NCI-H345 treated with DMSO at 0.1 percent for 48 hours (cell line): ENCODE data around the gene CHPF.
A peak's percentile ranks its signal among the peaks of the same experiment; 100 is the strongest.

ENCODE experiments used
- DNase-seq: peaks from one replicate; lab custom pipeline; 2025; ENCODE audit not compliant: unreplicated experiment; lab: John Stamatoyannopoulos, UW

Gene CHPF

DNA sequence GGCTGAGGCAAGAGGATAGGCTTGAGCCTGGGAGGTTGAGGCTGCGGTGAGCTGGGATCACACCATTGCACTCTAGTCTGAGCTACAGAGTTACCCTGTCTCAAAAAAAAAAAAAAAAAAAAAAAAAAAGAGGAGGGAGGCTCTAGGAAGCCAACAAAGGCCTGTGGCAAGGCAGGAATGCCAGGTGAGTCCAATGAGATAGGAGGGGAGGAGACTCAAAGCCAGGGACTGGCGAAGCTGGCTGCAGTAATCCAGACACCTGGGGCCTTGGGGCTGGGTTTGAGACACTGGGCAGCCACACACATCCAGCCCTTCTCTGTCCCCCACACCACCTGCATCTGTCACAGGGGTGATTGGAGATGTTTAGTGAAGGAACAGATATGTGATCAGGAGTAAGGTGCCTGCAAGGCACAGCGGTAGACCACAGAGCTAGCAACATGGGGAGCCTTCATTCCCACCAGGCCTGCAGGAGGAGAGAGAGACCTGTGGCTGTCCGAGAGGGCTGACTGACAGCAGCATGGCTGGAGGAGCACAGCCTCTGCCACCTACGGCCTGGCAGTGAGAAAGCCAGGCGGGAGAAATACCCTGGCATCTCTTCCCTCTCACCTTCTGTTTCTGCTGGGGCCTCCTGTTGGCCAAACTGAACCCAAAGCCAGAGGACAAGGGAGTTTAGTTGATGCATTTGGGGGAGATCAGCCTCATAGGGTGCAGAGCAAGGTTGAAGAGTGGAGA lies 9.5 kb downstream of the CHPF start:
- DNase-seq: no peak

DNA sequence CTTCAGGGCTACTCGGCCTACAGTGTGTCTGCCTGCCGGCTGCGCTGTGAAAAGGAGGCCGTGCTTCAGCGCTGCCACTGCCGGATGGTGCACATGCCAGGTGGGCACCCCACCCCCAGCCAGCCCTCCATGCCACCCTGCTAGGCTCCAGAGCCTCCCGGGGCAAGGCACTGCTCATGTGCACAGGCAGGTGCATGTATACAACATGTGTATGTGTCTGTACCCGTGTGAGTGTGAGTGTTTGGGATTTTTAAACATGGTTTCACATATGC lies 11.3 kb downstream of the CHPF start:
- no peak for DNase-seq

DNA sequence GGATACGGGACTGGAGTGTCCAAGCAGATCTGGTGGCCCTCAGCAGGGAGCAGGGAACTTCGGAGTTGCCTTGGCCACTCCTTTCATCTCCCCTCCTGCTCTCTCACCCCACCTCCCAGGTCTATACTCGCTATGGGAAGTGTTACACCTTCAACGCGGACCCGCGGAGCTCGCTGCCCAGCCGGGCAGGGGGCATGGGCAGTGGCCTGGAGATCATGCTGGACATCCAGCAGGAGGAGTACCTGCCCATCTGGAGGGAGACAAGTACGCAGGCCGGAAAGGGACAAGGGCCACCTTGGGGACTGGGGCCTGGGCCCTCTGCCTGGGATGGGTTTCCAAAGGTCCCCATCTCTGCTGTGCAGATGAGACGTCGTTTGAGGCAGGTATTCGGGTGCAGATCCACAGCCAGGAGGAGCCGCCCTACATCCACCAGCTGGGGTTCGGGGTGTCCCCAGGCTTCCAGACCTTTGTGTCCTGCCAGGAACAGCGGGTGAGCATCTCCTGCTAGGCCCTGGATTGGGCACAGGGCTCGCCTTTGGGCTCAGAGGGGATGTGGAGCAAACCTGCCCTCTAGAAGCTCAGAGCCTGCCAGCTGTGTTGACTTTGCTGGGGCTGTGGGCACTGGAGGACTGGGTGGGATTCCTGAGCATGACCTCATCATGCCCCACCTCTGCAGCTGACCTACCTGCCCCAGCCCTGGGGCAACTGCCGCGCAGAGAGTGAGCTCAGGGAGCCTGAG lies 11.8 kb downstream of the CHPF start:
- DNase-seq: no peak

DNA sequence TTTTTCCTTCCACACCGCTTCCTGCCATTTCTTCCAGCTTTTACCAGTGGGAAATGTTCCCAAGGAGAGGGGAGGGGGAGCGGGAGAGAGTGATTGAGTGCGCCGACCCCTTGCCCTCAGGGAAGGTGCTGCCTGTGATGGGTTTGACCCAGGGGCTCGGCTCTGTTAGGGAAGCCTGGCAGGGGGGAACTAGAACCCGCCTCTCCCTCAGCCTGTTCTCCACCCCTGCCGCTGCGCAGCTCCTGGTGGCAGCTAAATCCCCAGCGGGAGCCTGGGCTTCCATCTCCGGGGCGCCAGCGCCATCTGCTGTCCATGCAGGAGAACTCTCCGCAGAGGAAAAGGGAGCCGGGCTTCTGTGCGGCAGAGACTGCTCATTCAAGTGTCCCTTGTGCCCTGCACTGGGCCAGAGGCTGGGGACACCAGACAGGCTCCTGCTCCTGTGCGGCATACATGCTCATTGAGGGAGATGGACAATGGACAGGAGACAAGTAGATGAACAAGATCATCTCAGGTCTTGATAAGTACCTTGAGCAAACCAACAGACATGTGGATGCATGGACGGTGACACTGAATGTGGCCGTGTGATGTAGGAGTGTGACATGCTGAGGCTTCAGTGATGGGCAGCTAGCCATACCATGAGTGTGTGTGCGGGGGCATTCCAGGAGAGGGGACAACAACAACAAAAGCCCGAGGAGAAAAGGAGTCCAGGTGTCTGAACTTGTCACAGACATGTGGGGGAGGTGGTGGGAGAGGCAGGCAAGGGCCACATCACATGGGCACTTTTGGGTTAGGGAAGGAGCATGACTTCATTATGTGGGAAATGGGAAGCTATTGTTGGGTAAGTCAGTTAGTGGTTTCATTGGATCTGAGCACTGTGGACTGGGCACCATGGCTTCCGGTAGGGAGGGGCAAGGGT lies 13.3 kb downstream of the CHPF start:
- peak; percentile 83 for DNase-seq

DNA sequence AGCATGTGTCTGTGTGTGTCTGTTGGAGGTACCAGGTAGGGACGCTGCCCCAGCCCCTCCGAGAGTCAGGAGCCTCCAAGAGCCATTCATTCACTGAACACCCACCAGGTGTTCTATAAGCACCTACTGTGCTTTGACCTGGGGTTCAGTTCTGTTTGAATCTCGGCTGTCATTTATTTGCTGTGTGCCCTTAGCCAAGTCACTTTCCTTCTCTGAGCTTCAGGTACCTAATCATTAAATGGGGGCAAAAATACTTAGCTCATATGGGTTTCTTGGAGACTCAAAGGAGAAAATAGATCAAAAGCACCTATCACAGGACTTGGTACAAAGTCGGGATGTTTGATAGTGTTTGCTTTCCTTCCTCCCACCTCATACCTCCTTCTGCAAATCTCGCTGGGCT lies 16.1 kb downstream of the CHPF start:
- DNase-seq: no peak

DNA sequence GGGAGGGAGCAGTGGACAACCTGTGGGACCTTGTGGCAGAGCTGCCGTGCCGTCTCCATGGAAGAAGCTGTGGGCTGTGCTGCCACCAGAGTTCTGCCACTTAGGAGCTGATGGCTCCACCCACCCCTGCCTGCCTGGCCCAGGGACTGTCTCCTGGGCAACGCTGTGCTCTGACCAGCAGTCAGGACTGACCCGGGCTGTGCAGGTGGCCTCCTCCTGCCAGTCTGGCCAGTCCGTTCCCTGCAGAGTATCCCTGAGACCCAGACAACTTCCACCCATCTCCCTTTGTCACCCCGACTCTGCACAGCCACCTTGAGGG lies 16.6 kb downstream of the CHPF start:
- DNase-seq: no peak

DNA sequence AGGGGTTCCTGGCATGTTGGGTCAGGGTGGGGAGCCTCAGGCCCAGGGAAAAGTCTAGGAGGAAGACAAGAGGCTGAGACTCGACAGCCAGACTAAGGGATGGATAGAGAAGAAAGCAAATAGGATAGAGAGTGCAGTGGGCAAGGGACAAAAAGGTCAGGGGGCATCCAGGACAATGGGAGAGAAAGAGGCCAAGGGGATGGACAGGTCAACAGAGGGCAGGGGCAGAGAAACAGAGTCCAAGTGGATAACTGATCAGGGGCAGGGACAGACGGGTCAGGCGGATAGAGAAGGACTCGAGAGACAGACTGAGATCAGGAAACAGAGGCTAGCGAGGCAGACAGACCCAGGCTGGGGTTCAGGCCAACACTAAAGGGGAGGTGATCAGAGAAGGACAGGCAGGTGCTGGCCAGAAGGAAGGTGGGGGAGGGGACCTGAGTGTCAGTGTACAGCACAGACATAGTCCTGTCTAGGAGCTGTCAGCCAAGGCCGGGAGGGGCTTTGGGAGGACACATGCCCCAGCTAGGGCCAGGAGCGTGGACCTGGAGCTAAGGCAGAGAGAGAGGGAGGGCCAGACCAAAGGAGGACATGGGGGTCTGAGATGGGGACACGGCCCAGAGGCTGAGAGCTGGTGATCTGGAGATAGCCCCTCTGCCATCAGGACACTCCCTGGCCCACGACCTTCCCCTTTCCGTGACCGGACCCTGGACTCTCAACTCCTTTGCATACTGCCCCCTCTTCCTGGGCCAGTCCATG lies 17.1 kb downstream of the CHPF start:
- DNase-seq: no peak

DNA sequence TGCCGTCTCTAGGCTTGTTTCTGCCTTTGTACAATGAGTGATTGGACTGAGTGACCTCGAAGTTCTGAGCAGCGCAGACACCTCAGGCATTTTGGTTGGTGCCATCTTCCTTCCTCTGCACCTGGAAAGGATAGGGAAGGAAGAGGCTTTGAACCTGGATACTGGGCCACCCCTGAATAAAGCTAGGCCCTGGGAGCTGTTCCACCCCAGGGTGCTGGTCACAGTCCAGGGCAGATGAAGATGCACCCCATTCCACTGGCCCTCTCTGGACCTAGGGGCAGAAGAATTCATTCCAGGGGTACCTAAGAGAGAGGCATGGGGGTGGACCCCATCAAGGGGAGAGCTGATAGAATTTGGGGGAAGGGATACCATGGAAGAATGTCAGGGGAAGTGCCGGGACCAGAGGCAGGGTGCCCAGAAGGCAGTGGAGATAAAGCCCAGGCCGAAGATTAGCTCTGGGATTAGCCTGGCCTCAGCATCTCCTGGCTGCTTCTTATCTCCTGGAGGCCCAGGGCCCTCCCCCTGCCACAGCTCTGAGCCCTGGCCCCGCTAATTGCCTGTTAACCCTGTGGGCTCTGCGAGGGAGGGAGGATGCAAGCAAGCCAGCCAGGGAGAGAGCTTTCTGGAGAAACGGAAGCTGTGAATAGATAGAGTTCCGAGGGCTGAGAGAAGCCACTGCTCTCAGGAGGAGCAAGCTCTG lies 17.9 kb downstream of the CHPF start:
- DNase-seq: no peak

DNA sequence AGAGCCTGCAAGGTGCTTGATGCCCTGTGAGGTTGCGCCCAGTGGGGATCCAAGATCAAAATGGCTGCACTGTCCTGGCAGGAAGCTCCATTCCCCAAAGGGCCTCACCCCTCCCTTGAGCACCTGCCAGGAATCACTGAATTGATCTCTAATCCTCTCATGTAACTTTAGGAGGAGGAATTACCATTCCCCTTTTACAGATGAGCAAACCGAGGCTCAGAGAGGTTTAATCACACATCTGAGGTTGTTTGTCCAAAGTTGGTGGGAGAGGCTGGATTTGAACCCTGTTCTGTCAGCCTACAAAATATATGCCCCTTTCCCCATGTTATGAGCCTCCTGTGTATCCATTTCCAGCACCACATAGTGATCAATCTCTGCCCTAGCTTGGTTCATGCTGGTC lies 18.8 kb downstream of the CHPF start:
- DNase-seq: no peak

DNA sequence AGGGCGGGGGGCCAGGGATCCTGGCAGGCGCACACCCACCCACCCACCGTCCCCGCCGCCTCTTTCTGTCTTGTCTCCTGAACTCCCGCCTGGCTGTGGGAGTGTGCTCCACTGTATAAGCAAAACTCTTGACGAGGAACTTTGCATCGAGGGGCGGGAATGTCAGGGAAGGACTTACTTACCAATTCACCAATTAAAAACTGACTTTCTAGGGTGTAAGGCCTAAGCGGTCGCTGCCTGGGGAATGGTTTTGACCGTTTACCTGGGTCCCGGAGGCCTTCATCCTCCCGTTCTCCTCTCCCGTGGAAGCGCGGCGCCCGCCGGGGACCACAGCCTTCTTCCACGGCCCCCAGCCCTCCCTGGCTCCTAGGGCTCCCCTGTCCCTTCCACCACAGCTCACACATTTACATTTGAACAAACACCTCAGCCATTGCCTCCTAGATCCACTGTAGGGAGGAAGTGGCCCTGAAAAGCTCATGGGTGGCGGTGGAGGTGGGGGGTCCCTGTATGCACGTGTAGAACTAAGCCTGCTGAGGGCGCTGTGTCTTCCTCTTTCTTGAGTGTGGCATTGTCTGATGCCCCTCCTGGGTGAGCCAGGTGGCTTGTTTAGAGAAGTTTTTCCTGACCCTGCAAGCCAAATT lies 20.5 kb downstream of the CHPF start:
- DNase-seq: no peak

DNA sequence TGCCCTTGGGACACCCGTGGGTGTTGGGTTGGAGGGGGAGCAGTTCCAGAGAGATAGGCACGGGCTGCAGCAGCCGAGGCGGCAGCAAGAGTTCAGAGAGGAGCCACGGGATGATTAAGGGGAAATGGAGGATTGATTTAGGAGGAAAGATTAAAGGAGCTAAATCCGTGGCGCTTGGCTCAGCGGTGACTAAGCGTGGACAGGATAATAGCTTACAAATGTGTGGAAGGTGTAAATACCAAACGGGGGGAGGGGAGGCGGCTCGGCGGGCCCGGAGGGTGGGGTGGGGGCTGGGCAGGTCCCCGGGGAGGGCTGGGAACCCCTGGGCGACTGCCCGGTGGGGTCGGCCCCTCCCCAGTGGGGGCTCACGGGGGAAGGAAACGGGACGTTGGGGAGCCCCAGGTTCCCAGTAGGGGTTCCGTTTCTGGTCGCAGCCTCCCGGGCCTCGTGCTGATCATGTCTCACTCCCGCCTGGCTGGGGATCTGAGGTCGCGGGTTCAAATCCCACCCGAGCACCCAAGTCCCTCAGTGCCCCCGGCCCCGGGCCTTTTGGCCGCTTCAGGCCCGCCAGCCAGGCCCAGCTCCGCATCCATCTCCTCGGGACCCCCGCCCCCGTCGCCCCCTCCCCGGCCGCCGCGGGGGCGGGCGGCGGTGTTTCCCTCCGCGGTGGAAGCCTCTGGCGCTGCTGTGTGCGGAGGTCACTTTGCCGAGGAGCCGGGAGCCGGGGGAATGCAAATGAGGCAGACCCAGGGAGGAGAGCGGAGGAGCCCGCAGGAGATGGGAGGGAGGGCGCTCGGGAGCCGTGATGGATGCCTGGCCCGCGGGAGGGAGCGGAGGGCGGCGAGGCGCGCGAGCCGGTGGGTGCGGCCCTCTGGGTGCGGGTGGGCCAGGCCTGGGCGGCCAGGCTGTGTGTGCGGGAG lies 21.2 kb downstream of the CHPF start:
- DNase-seq: no peak

DNA sequence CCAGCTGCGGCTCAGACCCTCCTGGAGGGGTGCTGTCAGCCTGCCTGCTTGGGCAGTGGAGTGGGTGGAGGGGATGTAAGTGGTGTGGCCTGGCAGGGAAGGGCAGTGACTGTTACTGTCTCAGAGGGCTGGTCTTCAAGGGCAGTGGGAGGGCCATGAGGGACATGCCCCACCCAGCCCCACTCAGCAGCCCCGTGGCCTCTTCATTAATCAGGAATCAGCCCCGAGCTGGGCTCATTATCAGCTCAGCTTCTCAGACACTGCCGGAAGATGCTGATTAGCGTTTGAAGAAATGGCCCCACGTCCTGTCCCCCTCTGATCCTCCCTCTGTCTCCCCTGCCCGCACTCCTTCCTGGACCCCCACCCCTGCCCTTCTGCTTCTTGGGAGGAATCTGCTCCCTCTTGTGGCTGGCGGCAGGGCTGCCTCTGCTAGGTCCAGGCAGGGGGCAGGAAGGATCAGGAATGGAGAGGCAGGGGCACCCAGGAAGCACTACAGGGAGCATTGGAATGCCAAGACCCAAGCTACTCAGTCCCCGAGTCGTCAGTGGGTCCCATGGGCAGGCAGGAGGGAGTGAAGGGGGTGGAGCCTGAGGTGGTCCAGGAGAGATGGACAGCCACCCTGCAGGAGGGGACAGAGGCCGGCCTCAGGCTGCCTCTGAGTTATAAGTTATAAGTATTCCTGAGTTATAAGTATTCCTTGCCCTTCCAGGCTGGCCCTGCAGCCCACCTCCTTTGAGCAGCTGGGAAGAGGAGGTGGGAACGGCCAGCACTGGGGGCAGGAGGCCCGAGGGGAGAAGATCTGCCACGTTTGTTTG lies 22.3 kb downstream of the CHPF start:
- DNase-seq: peak; percentile 34

DNA sequence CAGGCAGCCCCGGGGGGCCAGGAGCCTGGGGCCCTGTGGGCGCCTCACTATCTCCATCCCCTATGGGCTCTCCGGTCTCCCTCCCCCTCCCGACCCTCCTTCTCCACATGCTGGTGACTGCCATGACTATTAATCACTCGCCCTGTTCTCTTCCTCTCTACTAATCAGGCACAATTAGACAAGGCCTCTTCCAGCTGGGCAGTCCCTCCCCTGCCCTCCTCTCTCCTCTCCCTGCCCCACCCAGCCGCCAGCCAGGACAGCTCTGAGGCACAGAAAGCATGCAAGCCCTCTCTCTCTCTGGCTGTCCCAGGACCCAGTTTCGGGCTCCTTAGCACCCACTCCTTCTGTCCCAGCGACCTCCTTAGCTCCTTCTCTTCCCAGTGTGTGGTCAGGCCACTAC lies 23.5 kb downstream of the CHPF start:
- DNase-seq: no peak

DNA sequence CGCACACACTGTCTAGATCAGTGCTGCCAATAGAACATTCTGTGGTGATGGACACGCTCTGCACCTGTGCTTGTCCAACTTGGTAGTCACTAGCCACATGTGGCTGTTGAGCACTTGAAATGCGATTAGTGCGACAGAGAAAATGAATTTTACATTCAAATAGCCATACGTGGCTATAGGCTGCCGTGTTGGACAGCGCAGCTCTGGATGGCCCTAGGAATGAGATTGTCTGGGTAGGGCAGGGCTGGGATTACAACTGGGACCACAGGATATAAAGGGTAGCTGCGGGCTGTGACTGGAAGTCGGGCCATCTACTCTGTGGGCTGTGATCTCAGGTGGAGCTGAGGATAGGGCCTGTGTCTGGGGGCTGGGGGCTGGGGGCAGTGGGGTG lies 24.1 kb downstream of the CHPF start:
- no peak for DNase-seq

DNA sequence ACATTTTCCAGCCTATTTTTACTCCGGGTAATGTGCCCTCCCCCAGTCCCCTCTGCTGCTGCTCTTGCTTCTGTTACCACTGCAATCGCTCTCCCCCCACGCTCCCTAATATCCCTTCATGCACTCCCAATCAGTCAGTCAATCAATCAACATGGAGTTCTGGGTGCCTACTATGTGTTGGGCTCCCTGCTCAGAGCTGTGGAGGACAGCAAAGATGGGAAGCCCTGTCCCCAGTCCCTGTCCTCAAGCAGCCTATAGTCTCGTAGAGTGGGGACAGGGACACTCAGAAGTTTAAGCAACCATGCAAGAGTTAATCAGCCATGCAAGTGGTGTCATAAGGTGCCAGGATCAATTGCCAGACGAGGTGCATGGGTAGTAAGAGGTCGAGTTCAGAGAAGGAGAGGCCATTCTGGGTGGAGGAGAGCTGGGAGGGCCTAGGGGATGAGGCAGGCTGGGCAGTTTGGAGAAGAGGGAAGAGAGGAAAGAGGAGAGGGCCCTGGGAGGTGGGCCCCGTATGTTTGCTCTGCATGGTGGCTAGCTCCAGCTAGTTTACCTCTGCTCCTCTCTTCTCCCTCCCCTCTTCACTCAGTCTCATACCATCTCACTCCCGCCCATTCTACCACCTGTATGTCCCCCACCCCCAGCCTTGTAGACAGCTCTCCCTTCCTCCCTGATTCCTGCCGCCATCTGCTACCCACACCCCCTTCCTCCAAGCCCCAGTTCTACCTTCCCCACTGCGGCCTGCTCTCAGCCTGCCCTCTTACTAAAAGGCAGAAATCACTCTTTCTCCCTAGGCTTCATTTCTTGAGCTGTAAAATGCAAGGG lies 25.4 kb downstream of the CHPF start:
- no peak for DNase-seq

DNA sequence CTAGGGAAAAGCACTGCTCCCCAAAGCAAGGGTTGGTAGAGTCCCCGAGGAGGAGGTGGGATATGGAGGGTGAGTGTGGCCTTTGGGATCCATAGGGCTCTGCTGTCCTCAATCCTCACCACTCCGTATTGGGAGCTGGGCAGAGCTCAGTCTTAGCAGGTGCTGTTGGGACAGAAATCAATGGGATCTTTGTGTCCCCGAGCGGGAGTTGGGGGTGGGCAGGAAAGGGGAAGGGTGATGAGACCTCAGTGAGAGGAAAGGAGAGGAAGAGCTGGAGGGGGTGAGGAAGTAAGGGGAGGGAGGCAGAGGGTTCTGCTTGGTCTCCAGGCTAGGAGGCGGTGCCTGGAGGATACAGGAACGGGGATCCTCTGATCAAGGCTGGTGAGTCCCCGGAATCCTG lies 26.7 kb downstream of the CHPF start:
- DNase-seq: no peak

DNA sequence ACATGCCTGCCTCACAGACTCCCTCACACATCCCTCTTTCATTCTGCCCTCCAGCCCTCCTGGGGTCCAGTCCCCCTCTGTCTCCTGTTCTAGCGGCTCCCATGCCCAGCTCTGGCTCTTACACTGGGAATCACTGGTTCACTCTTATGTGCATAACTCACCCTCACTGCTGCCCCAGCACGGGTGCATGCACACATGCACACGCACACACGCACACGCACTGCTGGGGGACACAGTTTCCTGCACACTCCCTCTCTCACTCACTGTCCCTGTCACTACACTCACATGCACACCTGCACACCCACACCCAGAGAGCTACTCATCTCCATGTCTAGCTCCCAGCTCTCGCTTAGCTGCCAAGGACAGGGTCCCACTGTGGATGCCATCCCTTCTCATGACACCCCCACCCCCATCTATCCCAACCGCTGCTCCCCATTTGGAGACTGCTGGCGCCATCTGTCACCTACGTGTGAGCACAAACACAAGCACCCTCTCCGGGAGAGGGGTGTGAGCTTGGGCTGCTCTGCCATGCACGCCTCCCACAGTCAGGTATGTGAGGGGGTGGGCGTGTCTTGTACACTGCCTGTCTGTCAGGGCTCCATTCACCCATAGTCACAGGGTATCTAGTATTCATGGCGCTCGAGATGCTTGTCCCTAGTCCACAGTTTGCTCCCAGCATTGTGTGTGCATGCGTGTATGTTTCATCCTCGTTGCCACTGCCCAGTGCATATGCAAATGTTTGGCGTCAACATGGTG lies 27.6 kb downstream of the CHPF start:
- no peak for DNase-seq
